Measurements from ENCODE around the gene CMSS1.

GRCh38 chr3:99869621-99870020, 52.0 kb downstream of the CMSS1 start:
- TF ChIP-seq CTCF (IDR thresholded peaks at IDR 0.05) (no peak), POLR2A (IDR thresholded peaks at IDR 0.05; ENCODE audit: low read depth) (no peak), EP300 (IDR thresholded peaks at IDR 0.05) (no peak), POLR2AphosphoS5 (IDR thresholded peaks at IDR 0.05) (peak in 1 of 2 donors; percentile 37)

All from esophagus muscularis mucosa (tissue), 4 donors.